IMR-90 (cell line): ENCODE data around the gene SDR39U1. TPM values are rescaled to one million over a fixed set of nuclear protein-coding genes. Genes with fewer than 3 reads are reported as not detected.

Experiments used
- ATAC-seq: fragments of 200-7000 bp; cut with Tn5 transposase; 2 replicates; pipeline ENCODE4 v1.9.1; 2020; ENCODE audit warnings: low read depth, mild to moderate bottlenecking, moderate library complexity
- BruUV-seq: library from RNA; stranded (reverse); fragments of 400-500 nt; replicated peaks from 2 replicates; lab custom pipeline; 2021; lab: Mats Ljungman, UMichigan
- CTCF ChIA-PET: fragments of 300-600 bp; formaldehyde crosslinking; extraction: SDS; loops from one replicate; lab custom pipeline; 2021; ENCODE audit warnings: antibody characterized with exemption; lab: Yijun Ruan, JAX
- POLR2A ChIA-PET: fragments of 300-600 bp; sonication (Branson Sonifier 250); formaldehyde crosslinking; loops from one replicate; lab custom pipeline; 2022; ENCODE audit warnings: antibody characterized with exemption; ENCODE audit not compliant: unreplicated experiment; lab: Charles Lee
- DNase-seq: peaks from one replicate; pipeline ENCODE4 v3.0.0; 2013
- H2AFZ ChIP-seq: replicated peaks from 2 replicates; pipeline ENCODE3; 2013; ENCODE audit warnings: low read length, mild to moderate bottlenecking; ENCODE audit not compliant: poor library complexity
- H2AK5ac ChIP-seq: 2 replicates; pipeline ENCODE4 v1.6.1; 2013; ENCODE audit warnings: low read depth, low read length, inconsistent platforms
- H2AK9ac ChIP-seq: replicated peaks from 2 replicates; pipeline ENCODE3; 2013; ENCODE audit warnings: mild to moderate bottlenecking, low read depth, low read length, moderate library complexity; ENCODE audit not compliant: poor library complexity
- H2BK120ac ChIP-seq: 2 replicates; pipeline ENCODE4 v1.6.1; 2013; ENCODE audit warnings: low read depth, low read length, inconsistent platforms
- H2BK15ac ChIP-seq: 3 replicates; pipeline ENCODE4 v1.6.1; 2013; ENCODE audit warnings: low read depth, low read length, inconsistent platforms
- H2BK20ac ChIP-seq: 2 replicates; pipeline ENCODE4 v1.6.1; 2013; ENCODE audit warnings: low read depth, mild to moderate bottlenecking, inconsistent platforms, low read length, moderate library complexity
- H2BK5ac ChIP-seq: 2 replicates; pipeline ENCODE4 v1.6.1; 2013; ENCODE audit warnings: mild to moderate bottlenecking, low read depth, low read length, inconsistent platforms; ENCODE audit not compliant: poor library complexity, severe bottlenecking
- H3K14ac ChIP-seq: replicated peaks from 2 replicates; pipeline ENCODE4 v1.6.1; 2013; ENCODE audit warnings: low read depth, low read length, inconsistent platforms
- H3K18ac ChIP-seq: 2 replicates; pipeline ENCODE4 v1.6.1; 2013; ENCODE audit warnings: low read depth, low read length, control low read depth
- H3K23ac ChIP-seq: 2 replicates; pipeline ENCODE4 v1.6.1; 2013; ENCODE audit warnings: low read depth, low read length, inconsistent platforms
- H3K27ac ChIP-seq: 2 replicates; pipeline ENCODE4 v1.5.1; 2013; ENCODE audit warnings: mild to moderate bottlenecking, control low read depth, low read length; ENCODE audit not compliant: insufficient read depth
- H3K27me3 ChIP-seq: 2 replicates; pipeline ENCODE4 v1.6.1; 2013; ENCODE audit warnings: low read length; ENCODE audit not compliant: control insufficient read depth, insufficient read depth
- H3K36me3 ChIP-seq: 2 replicates; pipeline ENCODE4 v1.6.1; 2013; ENCODE audit warnings: low read length, mixed read lengths; ENCODE audit not compliant: control insufficient read depth, insufficient read depth
- H3K4ac ChIP-seq: 2 replicates; pipeline ENCODE4 v1.6.1; 2013; ENCODE audit warnings: low read depth, low read length, inconsistent platforms
- H3K4me1 ChIP-seq: 2 replicates; pipeline ENCODE4 v1.6.1; 2013; ENCODE audit warnings: low read length, mixed read lengths; ENCODE audit not compliant: control insufficient read depth, insufficient read depth
- H3K4me2 ChIP-seq: 2 replicates; pipeline ENCODE4 v1.6.1; 2013; ENCODE audit warnings: low read depth, mild to moderate bottlenecking, control low read depth, low read length, moderate library complexity
- H3K4me3 ChIP-seq: 2 replicates; pipeline ENCODE4 v1.5.1; 2013; ENCODE audit warnings: low read depth, mild to moderate bottlenecking, control low read depth, low read length, moderate library complexity; ENCODE audit not compliant: insufficient read depth
- H3K56ac ChIP-seq: 2 replicates; pipeline ENCODE4 v1.6.1; 2013; ENCODE audit warnings: low read length, inconsistent platforms; ENCODE audit not compliant: insufficient read depth; ENCODE audit errors: extremely low read depth
- H3K79me1 ChIP-seq, 2 experiments: 2 replicates each; pipeline ENCODE4 v1.6.1; 2013; ENCODE audit warnings: low read length in 2 of 2, inconsistent platforms in 1 of 2, low read depth in 1 of 2
- H3K9ac ChIP-seq: 2 replicates; pipeline ENCODE4 v1.6.1; 2013; ENCODE audit warnings: low read depth, low read length, control low read depth
- H3K9me1 ChIP-seq: 2 replicates; pipeline ENCODE4 v1.6.1; 2013; ENCODE audit warnings: low read length, inconsistent platforms; ENCODE audit not compliant: insufficient read depth
- H3K9me3 ChIP-seq: 2 replicates; pipeline ENCODE4 v1.6.1; 2013; ENCODE audit warnings: low read length; ENCODE audit not compliant: control insufficient read depth, insufficient read depth
- H4K20me1 ChIP-seq: 2 replicates; pipeline ENCODE4 v1.6.1; 2013; ENCODE audit warnings: low read length, inconsistent platforms; ENCODE audit not compliant: insufficient read depth
- H4K5ac ChIP-seq: 2 replicates; pipeline ENCODE4 v1.6.1; 2013; ENCODE audit warnings: mild to moderate bottlenecking, low read depth, low read length, control low read depth
- H4K8ac ChIP-seq, 2 experiments: 2 replicates each; pipeline ENCODE4 v1.6.1; 2013; ENCODE audit warnings: low read depth in 2 of 2, low read length in 2 of 2, control low read depth in 1 of 2, inconsistent platforms in 1 of 2
- H4K91ac ChIP-seq: 2 replicates; pipeline ENCODE4 v1.6.1; 2013; ENCODE audit warnings: low read depth, low read length, inconsistent platforms; ENCODE audit not compliant: insufficient read depth
- BHLHE40 ChIP-seq: fragments of 150-350 bp; IDR thresholded peaks from 2 replicates; pipeline ENCODE4 v1.6.1; 2016; ENCODE audit warnings: mild to moderate bottlenecking, low read depth, low read length
- CEBPB ChIP-seq: IDR thresholded peaks from 2 replicates; pipeline ENCODE4 v1.6.1; 2012; ENCODE audit warnings: low read depth, low read length, improper control_type of control experiment
- CHD1 ChIP-seq: IDR thresholded peaks from 2 replicates; pipeline ENCODE4 v1.6.1; 2012; ENCODE audit warnings: low read depth, low read length, improper control_type of control experiment
- CTCF ChIP-seq: conservative IDR thresholded peaks from 2 replicates; pipeline ENCODE4 v1.5.1; 2012; ENCODE audit warnings: mild to moderate bottlenecking, low read depth, low read length, improper control_type of control experiment
- FOS ChIP-seq: fragments of 150-350 bp; IDR thresholded peaks from 2 replicates; pipeline ENCODE4 v1.6.1; 2016; ENCODE audit warnings: low read depth, low read length
- MAFK ChIP-seq: IDR thresholded peaks from 2 replicates; pipeline ENCODE4 v1.6.1; 2012; ENCODE audit warnings: low read depth, low read length, improper control_type of control experiment
- MAZ ChIP-seq: IDR thresholded peaks from 2 replicates; pipeline ENCODE4 v1.6.1; 2012; ENCODE audit warnings: low read depth, mild to moderate bottlenecking, low read length, improper control_type of control experiment, moderate library complexity, borderline replicate concordance
- MXI1 ChIP-seq: IDR thresholded peaks from 2 replicates; pipeline ENCODE4 v1.6.1; 2012; ENCODE audit warnings: low read depth, mild to moderate bottlenecking, low read length, moderate library complexity, borderline replicate concordance
- NFE2L2 ChIP-seq: fragments of 150-350 bp; IDR thresholded peaks from 2 replicates; pipeline ENCODE4 v1.6.1; 2016; ENCODE audit warnings: low read depth, mild to moderate bottlenecking, low read length
- POLR2A ChIP-seq: IDR thresholded peaks from 2 replicates; pipeline ENCODE4 v1.6.1; 2012; ENCODE audit warnings: mild to moderate bottlenecking, low read depth, low read length
- RCOR1 ChIP-seq: IDR thresholded peaks from 2 replicates; pipeline ENCODE4 v1.6.1; 2012; ENCODE audit warnings: mild to moderate bottlenecking, low read length, improper control_type of control experiment; ENCODE audit not compliant: insufficient replicate concordance
- RFX5 ChIP-seq: IDR thresholded peaks from 2 replicates; pipeline ENCODE4 v1.8.0; 2012; ENCODE audit warnings: low read depth, mild to moderate bottlenecking, low read length, moderate library complexity
- SMC3 ChIP-seq: fragments of 150-350 bp; IDR thresholded peaks from 2 replicates; pipeline ENCODE4 v1.6.1; 2016; ENCODE audit warnings: low read depth, mild to moderate bottlenecking, antibody characterized with exemption, low read length, moderate library complexity
- WGBS, 2 experiments: methylation state at CpG; one replicate each; pipeline versions ENCODE4 v1.1.5 to v1.1.7; 2013; ENCODE audit warnings: missing lambda C conversion rate in 2 of 2; ENCODE audit not compliant: insufficient read length in 1 of 2; ENCODE audit errors: extremely low coverage in 2 of 2; 5-methylcytosine and 5-hydroxymethylcytosine counted together
- dilution Hi-C: fragments of 300-500 bp; cut with HindIII; formaldehyde crosslinking; loops from one replicate; pipeline ENCODE4 v1.14.3; 2018; ENCODE audit warnings: low sequenced_read_pairs; ENCODE audit not compliant: unreplicated experiment
- in situ Hi-C: fragments of 300-500 bp; cut with MboI; formaldehyde crosslinking; loops from 3 replicates; pipeline ENCODE4 v1.14.3; 2019; ENCODE audit warnings: low sequenced_read_pairs, inconsistent platforms, mixed read lengths
- intact Hi-C: fragments of 100-400 bp; cut with micrococcal nuclease; formaldehyde crosslinking; loops from 2 replicates; pipeline ENCODE4 v1.10.0; 2022
- polyA plus RNA-seq, 3 experiments: library from polyadenylated mRNA; depleted of rRNA; stranded (reverse); fragments of >200 nt; gene quantifications; 2 replicates each; pipeline ENCODE4 v1.2.3, GENCODE V29; 2012; ENCODE audit warnings: low replicate concordance in 1 of 3
- total RNA-seq: library from RNA; depleted of rRNA; stranded (reverse); fragments of >200 nt; gene quantifications from 2 replicates; pipeline ENCODE4 v1.2.3, GENCODE V29; 2012
- TF ChIP-seq, protein P1 (sequence below): fragments of 150-350 bp; IDR thresholded peaks from 2 replicates; pipeline ENCODE4 v1.6.1; 2016; ENCODE audit warnings: low read depth, mild to moderate bottlenecking, low read length, moderate library complexity, borderline replicate concordance

The SDR39U1 gene
- total and polyA plus RNA-seq, 2 of the 4 experiments (the other 2 are of a cell fraction), result 7.5 to 46.3 TPM

- no peak overlapping the region for H3K9ac ChIP-seq
- TF ChIP-seq BHLHE40 (no peak), CEBPB (no peak), MAZ (no peak), CTCF (no peak), NFE2L2 (no peak), MAFK (no peak), CHD1 (no peak), SMC3 (no peak), RCOR1 (no peak), FOS (no peak), MXI1 (no peak), RFX5 (no peak), POLR2A (no peak)
- TF ChIP-seq, protein P1, sequence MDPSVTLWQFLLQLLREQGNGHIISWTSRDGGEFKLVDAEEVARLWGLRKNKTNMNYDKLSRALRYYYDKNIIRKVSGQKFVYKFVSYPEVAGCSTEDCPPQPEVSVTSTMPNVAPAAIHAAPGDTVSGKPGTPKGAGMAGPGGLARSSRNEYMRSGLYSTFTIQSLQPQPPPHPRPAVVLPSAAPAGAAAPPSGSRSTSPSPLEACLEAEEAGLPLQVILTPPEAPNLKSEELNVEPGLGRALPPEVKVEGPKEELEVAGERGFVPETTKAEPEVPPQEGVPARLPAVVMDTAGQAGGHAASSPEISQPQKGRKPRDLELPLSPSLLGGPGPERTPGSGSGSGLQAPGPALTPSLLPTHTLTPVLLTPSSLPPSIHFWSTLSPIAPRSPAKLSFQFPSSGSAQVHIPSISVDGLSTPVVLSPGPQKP, result no peak
- H3K36me3 ChIP-seq, result no peaks in the 10 kb centered on the region
- no peak overlapping the region for H2AK5ac ChIP-seq
- H3K4me2 ChIP-seq, result no peak overlapping the region
- H2BK15ac ChIP-seq, result no peak overlapping the region
- intact Hi-C loops, result no loop called here
- no peak overlapping the region for H3K4ac ChIP-seq
- no peaks in the 10 kb centered on the region for H4K20me1 ChIP-seq
- in situ Hi-C loops, result no loop called here
- no peak overlapping the region for H3K56ac ChIP-seq
- H3K27ac ChIP-seq, result no peak overlapping the region
- H4K91ac ChIP-seq, result no peak overlapping the region
- H4K8ac ChIP-seq, result no peak overlapping the region
- no peaks in the 10 kb centered on the region for H3K79me1 ChIP-seq
- H3K14ac ChIP-seq, result no peak overlapping the region
- H3K4me3 ChIP-seq, result no peak overlapping the region
- no peak overlapping the region for H3K23ac ChIP-seq
- no peak overlapping the region for H2AK9ac ChIP-seq
- BruUV-seq, result no TSS peak
- POLR2A ChIA-PET, result no interaction called here
- dilution Hi-C loops, result no loop called here
- no peak overlapping the region for H2BK120ac ChIP-seq
- peak; percentile 27 for DNase-seq
- H3K18ac ChIP-seq, result no peak overlapping the region
- no peak overlapping the region for H4K5ac ChIP-seq
- WGBS, 2 experiments, result no CpG with 5 or more reads among the region's 4 CpGs
- no peak for ATAC-seq
- H3K27me3 ChIP-seq, result no peaks in the 10 kb centered on the region
- CTCF ChIA-PET, result no interaction called here
- no peak overlapping the region for H2BK5ac ChIP-seq
- no peaks in the 10 kb centered on the region for H3K9me1 ChIP-seq
- no peaks in the 10 kb centered on the region for H3K9me3 ChIP-seq
- H3K4me1 ChIP-seq, result no peaks in the 10 kb centered on the region
- H2BK20ac ChIP-seq, result no peak overlapping the region
- H2AFZ ChIP-seq, result no peak overlapping the region
These were observed 41.2 kb upstream of the SDR39U1 start for GRCh38 chr14:24483604-24484252.
